HG03108 (cell line): ENCODE data around the gene NYNRIN.

Experiments used
- ATAC-seq: cut with Tn5 transposase; IDR thresholded peaks from one replicate; pipeline ENCODE4 v1.9.1; 2021; ENCODE audit warnings: moderate library complexity; ENCODE audit not compliant: unreplicated experiment

NYNRIN gene

GRCh38 chr14:24414077-24414476, 15.3 kb downstream of the NYNRIN start:
- ATAC-seq = no peak

DNA sequence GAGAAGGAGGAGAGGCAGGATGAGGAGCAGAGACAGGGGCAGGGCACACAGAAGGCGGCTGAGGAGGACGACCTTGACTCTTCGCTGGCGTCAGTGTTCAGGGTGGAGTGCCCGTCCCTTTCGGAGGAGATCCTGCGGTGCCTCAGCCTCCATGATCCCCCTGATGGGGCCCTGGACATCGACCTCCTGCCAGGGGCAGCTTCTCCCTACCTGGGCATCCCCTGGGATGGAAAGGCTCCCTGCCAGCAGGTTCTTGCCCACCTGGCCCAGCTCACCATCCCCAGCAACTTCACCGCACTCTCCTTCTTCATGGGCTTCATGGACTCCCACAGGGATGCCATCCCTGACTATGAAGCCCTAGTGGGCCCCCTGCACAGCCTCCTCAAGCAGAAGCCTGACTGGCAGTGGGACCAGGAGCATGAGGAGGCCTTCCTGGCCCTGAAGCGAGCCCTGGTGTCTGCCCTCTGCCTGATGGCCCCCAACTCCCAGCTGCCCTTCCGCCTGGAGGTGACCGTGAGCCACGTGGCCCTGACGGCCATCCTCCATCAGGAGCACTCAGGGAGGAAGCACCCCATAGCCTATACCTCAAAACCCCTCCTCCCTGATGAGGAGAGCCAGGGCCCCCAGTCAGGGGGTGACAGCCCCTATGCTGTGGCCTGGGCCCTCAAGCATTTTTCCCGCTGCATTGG, 16.1 kb downstream of the NYNRIN start:
- ATAC-seq = no peak

DNA sequence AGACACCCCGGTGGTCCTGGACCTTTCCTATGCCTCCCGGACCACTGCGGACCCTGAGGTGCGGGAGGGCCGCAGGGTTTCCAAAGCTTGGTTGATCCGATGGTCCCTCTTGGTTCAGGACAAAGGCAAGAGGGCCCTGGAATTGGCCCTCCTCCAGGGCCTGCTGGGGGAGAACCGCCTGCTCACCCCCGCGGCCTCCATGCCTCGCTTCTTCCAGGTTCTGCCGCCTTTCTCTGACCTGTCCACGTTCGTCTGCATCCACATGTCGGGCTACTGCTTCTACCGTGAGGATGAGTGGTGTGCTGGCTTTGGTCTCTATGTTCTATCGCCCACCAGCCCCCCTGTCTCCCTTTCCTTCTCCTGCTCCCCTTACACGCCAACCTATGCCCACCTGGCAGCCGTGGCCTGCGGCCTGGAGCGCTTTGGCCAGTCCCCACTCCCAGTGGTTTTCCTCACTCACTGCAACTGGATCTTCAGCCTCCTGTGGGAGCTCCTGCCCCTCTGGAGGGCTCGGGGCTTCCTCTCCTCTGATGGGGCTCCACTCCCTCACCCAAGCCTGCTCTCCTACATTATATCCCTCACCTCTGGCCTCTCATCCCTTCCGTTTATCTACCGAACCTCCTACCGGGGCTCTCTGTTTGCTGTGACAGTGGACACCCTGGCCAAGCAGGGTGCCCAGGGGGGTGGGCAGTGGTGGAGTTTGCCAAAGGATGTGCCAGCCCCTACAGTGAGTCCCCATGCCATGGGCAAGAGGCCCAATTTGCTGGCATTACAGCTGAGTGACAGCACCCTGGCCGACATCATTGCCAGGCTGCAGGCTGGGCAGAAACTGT, 16.8 kb downstream of the NYNRIN start:
- no peak for ATAC-seq

- no peak for ATAC-seq
These were observed 17.6 kb downstream of the NYNRIN start for GRCh38 chr14:24416254-24416931.

GRCh38 chr14:24416932-24417619, 18.3 kb downstream of the NYNRIN start:
- no peak for ATAC-seq

- ATAC-seq = no peak
These were observed 19.2 kb downstream of the NYNRIN start for GRCh38 chr14:24417832-24418491.

GRCh38 chr14:24418492-24418873, 19.7 kb downstream of the NYNRIN start:
- ATAC-seq = no peak

GRCh38 chr14:24422261-24422660, 23.5 kb downstream of the NYNRIN start:
- ATAC-seq = no peak

DNA sequence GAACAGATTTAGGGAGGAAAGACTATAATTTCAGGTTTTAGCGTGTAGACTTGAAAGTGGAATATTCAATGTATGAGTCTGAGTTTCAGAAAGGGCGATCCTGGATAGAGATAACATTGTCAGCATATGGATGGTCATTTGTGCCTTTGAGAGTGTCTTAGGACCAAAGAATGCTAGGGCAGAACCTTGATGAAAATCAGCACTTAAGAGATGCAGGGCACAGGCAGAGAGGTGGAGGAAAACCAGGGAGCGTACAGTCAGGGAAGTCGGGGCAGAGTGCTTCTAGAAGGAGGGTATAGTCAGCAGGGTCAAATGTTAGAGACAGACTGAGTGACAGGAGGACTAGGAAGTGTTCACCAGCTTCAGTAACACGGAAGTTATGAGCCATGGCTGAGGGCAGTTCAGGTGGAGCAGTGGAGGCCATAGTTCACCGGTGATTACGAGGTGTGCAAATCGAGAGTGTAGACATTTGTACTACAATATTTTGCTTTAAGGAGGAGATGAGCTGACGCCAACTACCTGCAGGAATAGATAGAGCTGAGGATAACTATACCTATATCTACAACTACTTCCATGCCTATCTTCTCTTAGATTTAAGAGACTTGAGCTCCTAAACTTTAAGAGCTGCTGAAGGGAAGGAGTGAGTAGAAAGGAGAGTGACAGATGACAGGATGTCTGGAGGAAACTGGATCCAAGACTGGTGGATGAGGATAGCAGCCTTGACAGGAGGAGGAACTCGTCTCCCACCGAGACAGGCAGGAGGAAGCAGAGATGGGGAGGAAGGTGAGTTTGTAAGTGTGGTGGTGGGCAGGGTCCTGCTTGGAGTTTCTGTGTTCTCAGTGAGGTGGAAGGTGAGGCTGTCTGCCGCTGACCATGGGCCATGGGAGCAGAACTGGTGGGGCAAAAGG, 24.1 kb downstream of the NYNRIN start:
- no peak for ATAC-seq

DNA sequence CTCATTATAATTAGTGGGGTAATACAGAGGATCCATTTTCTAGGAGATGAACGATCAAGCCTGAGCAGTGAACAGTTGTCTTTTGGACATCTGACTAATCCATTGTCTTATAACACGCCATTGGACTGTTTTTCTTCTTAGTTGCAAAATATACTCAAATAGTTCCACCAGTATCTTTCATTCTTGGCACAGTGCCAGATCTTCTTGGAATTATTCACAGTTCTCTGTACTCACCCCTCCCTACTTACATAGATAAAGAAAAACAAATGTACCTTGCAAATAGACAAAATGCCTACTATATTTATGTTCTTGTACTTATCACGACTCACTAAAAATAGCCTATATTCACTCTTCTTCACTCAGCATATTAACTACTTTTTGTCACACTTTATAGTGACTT, 26.9 kb downstream of the NYNRIN start:
- ATAC-seq = no peak

GRCh38 chr14:24426150-24426911, 27.5 kb downstream of the NYNRIN start:
- ATAC-seq = no peak

DNA sequence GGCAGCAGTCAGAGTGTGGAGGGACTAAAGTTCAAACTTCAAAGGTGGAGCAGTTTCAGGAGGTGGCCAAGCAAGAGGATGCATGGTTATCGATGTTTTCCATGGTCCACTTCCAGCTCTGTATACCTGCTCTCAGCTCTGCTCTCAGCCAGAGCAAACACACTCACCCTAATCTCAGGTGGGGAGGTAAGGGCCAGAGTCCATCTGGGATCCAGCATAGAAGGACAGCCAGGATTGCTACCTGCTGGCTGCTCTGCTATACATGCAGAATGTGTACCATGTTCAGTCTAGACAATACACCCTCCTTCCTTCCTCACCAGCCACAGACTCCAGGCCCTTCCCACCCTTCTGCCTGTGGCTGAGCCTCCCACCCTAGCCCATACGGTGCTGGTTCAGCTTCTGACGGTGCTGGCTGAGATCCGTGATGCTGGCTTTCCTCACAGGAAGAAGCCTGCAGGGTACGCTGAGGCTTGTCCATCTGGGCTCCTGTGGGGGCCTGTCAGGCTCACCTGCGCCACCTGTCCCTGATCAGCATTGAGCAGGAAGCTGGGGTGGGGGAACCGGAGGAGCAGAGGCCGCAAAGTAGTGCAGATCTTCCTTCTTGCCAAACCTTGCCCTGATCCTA, 28.2 kb downstream of the NYNRIN start:
- ATAC-seq = no peak

DNA sequence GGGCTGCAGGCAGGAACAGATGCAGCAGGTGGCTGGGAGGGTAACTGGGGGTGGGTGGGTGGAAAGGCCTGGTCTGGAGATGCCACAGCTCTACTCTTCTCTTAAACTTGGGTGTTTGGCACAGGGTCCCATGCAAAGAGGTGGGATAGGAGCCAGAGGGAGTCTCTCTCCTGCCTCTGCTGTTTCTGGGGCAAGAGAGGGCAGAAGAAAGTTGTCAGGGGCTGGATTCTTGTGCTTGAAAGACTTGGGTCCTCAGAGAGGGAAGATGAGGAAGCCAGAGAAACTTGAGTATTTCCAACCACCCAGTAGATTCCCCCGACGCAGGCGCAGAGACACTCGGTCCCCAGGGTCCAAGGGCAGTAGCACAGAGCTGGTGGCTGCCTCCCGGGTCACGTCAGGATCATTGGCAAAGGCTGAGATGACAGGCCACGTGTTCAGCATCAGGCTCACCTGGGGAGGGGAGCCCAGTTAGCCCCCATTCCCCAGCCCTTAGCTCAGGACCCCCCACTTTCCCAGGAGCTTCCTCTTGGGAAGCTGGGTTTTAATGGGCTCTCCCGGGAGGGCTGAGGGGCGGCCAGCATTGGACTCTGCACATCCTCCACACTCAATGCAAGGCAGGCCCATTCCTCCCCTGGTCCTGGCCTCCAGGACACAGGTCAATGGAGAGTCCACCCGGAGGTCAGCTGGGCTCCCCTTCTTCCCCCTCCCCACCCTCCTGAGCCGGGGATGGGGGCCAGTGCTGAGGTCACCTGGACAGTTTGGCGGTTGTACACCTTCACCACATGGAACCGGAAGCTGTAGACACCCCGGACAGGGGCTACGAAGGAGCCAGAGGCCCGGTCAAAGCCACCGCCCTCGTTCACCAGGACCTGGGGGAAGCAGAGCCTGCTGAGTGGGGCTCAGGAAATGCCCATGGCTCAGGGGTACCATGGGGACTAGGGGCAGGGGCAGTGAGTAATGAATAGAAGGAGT, 29.0 kb downstream of the NYNRIN start:
- ATAC-seq = no peak

DNA sequence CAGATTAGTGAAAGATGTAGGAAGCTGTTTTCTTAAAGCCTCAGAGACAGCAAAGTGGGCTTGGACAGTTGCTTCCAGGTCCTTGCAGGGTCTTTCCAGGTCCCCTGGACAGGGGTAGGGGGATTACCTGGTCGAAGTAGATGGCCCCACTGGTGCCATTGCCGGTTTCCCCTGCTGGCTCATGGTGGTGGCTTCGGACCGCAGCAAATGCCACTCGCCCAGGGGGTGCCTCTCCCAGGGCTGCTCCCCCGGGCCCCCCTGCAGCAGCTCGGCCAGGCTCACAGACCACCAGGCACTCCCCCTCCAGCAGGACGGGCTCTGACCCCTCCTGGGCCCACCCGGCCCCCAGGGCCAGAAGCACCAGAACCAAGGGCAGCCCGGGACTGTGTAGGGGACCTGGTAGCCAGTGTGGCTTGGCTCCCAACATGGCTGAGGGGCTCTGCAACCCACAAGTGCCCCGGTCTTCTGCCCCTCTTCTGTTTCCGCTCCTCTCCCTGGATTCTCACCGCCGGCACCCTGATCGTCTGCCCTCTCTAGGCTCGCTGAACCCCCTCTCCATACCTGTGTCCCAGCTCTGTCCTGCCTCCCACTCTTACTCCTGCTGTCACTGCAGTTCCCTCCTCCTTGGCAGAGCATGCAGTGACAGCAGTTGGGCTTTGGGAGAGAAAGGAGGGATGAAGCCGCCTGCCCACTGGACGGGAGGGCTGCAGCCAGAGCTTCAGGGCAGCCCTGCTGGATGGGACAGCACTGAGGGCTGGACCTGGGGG, 30.0 kb downstream of the NYNRIN start:
- no peak for ATAC-seq

DNA sequence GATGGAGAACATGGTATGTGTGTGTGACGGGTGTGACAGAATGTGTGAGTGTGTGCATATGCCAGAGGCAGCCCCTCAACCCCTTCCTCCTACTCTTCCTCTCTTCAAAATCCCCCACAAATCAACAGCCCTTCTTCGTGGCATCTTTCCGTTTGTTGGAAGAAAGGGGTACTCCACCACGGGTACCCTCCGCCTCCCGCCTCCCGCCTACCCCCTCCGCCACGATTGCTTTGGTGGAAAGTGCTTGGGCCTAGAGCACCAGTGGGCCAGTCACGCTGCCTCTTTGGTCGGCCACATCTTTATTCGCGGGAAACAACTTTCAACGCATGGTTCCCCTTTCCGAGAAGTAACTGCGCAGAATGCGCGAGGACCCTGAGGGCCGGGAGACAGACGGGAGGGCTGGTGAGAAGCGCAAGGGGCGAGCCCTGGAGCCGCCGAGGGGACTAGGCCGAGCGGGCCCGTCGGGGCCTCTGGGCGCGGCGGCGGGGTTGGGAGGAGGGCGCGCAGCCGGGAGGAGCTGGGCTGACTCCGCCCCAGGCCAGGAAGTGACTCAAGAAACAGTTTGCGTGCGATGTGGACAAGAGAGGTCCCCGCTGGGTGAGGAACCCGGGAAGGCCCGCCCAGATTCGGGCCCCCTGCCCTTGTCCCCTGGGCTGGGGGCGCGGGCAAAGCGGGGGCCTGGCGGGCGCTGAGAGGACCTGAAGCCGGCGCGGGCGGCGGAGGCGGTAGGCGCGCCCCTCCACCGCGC, 30.8 kb downstream of the NYNRIN start, which contains the start of the genes CBLN3 and KHNYN:
Gene CBLN3, minus strand, starts transcription at position 274 of the 748 bp plus-strand sequence. CDS start 614 bp downstream, outside the sequence.
Gene KHNYN, plus strand, starts transcription at position 560 of the 748 bp plus-strand sequence. CDS start 777 bp downstream, outside the sequence.
- ATAC-seq = peak; percentile 83
